Pulmonary artery endothelial cell (primary cell): ENCODE results near the gene LCP2. TPM values are rescaled to one million over a fixed set of nuclear protein-coding genes. Genes with fewer than 3 reads are reported as not detected.

ENCODE experiments used
- DNase-seq: peaks from one replicate; pipeline ENCODE4 v3.0.0-alpha.2; 2011; ENCODE audit warnings: low read depth, low spot score
- total RNA-seq: library from RNA; depleted of rRNA; stranded (reverse); fragments of >200 nt; gene quantifications from 2 replicates; pipeline ENCODE4 v1.2.3, GENCODE V29; 2014

The LCP2 gene
- total RNA-seq, 1 donor from 2014 or later = not detected

DNA sequence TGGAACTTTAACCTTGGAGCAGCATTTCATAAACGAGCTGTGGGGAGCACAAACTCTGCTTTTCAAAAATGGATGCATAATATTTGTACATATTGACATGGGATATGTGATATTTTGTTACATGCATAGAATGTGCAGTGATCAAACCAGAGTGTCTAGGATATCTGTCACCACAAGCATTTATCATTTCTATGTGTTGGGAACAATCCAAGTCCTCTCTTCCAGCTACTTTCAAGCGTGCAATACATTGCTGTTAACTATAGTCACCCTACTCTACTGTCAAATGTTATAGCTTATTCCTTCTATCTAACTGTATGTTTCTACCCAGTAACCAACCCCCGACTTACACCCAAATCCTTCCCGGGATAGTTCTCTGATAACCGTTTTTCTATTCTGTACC lies 79.7 kb downstream of the LCP2 start:
- DNase-seq = no peak

GRCh38 chr5:170216257-170216864 lies 81.2 kb downstream of the LCP2 start:
- peak; percentile 55 for DNase-seq

- DNase-seq = no peak
Measured at GRCh38 chr5:170211575-170212334, 85.8 kb downstream of the LCP2 start.

DNA sequence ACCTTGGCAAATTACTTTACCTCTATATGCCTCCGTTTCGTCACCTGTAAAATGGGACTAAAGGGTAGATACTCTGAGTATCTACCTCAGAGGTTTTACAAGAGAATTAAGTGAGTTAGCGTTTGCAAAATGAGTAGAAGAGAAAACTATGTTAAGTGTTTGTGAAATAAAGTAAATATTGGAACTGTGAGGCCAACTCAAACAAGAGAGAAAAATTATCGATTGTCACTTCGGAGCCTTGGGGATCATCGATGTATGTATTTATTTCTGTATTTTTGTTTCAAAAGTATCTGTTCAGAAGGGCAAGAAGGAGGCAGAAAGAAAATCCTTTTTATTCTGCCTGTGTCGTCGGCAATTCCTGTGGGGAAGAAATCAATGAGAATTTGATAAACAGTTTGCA lies 90.6 kb downstream of the LCP2 start:
- DNase-seq = no peak

- DNase-seq = no peak
Measured at GRCh38 chr5:170206216-170206615, 91.4 kb downstream of the LCP2 start.

DNA sequence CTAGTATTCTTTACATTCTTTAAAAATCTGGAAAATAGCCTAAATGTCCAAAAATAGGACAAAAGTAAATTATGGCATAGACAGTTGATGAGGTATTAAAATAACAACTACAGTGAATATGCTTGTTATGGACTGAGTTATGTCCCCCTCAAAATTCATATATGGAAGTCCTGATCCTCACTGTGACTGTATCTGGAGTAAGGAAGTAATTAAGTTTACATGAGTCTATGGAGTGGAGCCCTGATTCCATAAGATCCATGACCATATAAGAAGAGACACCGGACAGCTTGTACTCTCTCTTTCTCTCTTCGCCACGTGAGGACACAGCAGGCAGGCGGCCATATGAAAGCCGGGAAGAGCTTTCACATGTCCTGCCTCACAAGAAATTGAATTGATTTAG lies 93.4 kb downstream of the LCP2 start:
- DNase-seq = no peak

DNA sequence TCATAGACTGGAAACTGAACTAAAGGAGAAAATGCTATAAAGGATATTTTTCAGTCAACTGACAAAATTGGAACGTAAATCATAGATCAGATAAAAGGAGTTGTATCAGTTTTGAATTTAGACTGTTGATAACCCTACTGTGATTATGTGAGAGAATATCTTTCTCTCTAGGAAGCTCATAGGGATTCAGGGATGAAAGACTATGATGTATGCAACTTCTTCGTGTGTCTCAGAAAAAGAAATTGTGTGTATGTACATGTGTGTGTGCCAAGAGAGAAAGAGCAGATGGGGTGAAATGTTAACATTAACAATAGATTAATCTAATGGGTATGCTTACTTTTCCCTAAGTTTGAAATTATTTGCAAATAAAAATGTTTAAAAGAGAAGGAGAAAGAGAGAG lies 95.5 kb downstream of the LCP2 start:
- DNase-seq = no peak

GRCh38 chr5:170201311-170201710 lies 96.3 kb downstream of the LCP2 start:
- no peak for DNase-seq

DNA sequence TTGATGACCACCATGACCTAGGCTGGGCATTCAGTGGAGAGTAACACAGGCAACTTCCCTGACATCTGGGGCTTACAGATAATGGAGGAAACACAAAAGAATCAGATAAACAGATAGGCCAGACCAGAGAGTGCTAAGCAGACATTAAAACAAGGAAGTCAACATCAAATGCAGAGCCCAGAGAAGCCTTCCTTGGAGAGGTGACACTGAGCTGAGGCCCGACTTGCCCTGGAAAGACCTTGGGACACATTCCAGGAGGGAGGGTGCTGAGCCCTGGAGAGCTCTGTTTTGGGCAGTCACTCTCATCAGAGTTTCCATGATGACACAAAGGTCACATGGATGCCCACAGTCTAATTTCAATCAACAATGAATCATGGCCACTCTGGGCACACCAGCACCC lies 96.7 kb downstream of the LCP2 start:
- DNase-seq = no peak

Other genes starting within 250 kb of the LCP2 start
- gene FOXI1, start 191.9 kb downstream of the LCP2 start, total RNA-seq = not detected in 2 replicates
- not detected in 2 replicates for gene C5orf58, start 64.8 kb downstream of the LCP2 start, total RNA-seq
- gene KCNMB1, start 91.6 kb upstream of the LCP2 start, total RNA-seq = 0.35 and 0.86 TPM in 2 replicates
- not detected in 2 replicates for gene KCNIP1, start 206.2 kb upstream of the LCP2 start, total RNA-seq